HG03196 (cell line): ENCODE measurements around the gene DFFA.
A peak's percentile ranks its signal among the peaks of the same experiment; 100 is the strongest.
"Not testable (repeated sequence)": the region's sequence is repeated elsewhere in the genome, so short reads cannot be mapped to it uniquely, and the experiment has no call there.

Source experiments
- ATAC-seq: cut with Tn5 transposase; IDR thresholded peaks from one replicate; pipeline ENCODE4 v1.9.1; 2021; ENCODE audit not compliant: unreplicated experiment

The DFFA gene

GRCh38 chr1:10430216-10431069, 41.9 kb downstream of the DFFA start, which contains the start of gene CENPS:
TSS of gene CENPS (plus strand) at chr1:10430433. CDS start at chr1:10430518, 85 bp downstream.
- peak; percentile 82 for ATAC-seq

DNA sequence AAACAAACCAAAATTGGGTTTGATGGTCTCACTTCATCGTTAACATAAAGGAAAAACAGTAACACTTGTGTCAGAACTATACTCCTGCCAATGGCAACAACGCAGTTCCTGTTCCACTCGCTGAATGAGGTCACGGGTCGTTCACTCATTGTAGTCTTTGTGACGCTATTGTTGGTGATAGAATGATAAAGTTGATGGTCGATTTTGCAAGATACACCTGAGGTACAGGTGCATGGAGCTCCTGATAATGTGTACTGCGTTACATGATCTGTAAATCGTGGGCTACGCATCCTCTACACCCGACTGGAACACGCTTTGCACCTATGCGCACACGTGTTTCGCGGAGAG, 42.5 kb downstream of the DFFA start:
- no peak for ATAC-seq

DNA sequence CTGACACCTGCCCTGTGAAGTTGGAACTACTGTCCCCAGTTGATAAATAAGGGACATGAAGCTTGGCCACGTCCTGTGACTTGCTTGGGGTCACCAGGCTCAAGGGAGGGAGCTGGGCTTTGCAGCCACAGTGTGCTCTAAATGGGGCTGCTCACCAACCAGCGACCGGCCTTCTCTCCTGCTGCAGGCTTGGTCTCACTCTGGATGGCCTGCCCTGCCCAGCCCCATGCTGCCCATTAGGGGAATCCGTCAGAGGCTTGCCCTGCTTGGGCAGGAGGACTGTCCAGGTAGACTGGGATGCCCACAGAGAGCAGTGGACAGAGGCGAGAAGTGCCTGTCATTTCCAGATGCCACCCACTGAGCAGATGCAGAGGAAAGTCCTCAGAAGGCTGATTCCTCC, 43.3 kb downstream of the DFFA start:
- ATAC-seq: no peak

- not testable (repeated sequence) for ATAC-seq
These were observed 45.8 kb downstream of the DFFA start for GRCh38 chr1:10426535-10426848.

GRCh38 chr1:10425826-10426534, 46.3 kb downstream of the DFFA start:
- ATAC-seq: not testable (repeated sequence)

DNA sequence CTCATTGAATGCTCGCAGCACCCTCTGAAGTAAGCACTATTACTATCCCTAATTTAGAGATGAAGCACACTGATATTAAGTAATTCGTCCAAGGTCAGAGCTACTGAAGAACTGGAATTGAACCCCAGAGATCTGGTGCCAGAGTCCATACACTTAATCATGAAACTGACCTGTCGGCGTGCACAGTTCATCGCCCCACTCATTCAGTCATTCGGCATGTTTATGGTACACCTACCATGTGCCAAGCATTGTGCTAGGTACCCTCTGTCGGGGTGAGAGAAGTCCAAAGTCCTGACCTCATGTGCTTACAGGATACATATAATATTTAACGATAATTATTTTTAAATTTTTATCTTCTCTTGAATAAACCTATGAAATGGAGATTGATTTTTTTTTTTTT, 47.7 kb downstream of the DFFA start:
- ATAC-seq: no peak

GRCh38 chr1:10424034-10424433, 48.3 kb downstream of the DFFA start:
- ATAC-seq: no peak

- no peak for ATAC-seq
These were observed 50.7 kb downstream of the DFFA start for GRCh38 chr1:10421637-10422036.

DNA sequence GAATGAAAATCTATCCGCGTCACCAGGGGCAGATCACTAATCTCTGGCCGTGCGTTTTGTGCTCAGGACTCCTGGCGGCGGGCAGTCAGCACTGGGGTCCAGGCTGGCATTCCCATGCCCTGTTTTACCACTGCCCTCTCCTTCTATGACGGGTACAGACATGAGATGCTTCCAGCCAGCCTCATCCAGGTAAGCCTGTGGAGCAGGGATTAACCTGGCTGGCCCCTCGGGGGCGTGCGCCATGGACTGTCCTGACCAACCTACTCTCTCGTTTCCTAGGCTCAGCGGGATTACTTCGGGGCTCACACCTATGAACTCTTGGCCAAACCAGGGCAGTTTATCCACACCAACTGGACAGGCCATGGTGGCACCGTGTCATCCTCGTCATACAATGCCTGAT, 53.0 kb downstream of the DFFA start:
- no peak for ATAC-seq

DNA sequence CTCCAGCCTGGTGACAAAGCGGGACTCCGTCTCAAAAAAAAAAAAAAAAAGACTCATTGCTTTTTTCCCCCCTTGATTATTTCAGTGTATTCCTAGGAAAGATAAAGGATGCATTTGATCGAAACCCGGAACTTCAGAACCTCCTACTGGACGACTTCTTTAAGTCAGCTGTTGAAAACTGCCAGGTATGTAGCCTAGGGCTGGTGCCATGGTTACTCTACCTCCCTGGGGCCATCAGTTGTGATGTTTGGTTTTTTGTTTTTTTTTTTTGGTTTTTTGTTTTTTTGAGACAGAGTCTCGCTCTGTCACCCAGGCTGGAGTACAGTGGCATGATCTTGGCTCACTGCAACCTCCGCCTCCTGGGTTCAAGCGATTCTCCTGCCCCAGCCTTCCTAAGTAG, 53.6 kb downstream of the DFFA start:
- ATAC-seq: not testable (repeated sequence)

DNA sequence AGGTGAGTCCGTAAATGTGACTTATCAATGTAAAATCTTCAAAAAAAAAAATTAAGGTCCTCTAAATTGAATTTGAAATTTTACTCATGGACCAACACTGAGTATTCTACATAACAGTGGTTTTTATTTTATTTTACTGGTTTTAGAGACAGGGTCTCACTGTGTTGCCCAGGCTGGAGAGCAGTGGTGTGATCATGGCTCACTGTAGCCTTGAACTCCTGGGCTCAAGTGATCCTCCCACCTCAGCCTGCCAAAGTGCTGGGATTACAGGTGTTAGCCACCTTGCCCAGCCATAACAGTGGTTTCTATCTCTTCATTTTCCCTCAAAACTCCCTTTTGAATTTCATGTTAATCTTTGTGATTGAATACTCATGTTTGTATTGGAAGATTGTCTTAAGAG, 56.4 kb downstream of the DFFA start:
- not testable (repeated sequence) for ATAC-seq

GRCh38 chr1:10415211-10415930, 57.0 kb downstream of the DFFA start:
- ATAC-seq: no peak

DNA sequence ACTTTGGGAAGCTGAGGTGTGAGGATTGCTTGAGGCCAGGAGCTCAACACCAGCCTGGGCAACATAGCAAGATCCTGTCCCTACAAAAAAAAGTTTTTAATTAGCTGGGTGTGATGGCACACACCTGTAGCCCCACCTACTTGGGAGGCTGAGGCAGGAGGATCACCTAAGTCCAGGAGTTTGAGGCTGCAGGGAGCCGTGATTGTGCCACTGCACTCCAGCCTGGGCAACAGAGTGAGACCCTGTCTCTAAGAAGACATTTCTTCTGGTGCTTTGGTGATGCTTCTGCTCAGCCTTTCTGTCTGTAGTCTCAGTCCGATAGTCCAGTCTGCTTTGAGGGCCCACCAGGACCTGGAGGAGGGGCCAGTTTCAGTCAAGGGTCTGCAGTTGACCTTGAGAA, 65.1 kb downstream of the DFFA start:
- ATAC-seq: no peak
